Neural cell (in vitro differentiated cells): ENCODE measurements around the gene CENPN. TPM values are rescaled to one million over a fixed set of nuclear protein-coding genes. Genes with fewer than 3 reads are reported as not detected.

Experiments
- H2AFZ ChIP-seq: fragments of 200-600, 300-800 bp; sonication (generic), shearing (Covaris generic); 2 replicates; pipeline ENCODE4 v1.6.0; 2014; ENCODE audit warnings: low read depth, mild to moderate bottlenecking, antibody characterized with exemption, low read length, moderate library complexity
- H3F3A ChIP-seq: fragments of 200-600 bp; shearing (Covaris generic); 2 replicates; pipeline ENCODE4 v1.6.1; 2016; ENCODE audit warnings: mild to moderate bottlenecking, moderate library complexity, mixed read lengths, antibody characterized with exemption, low read length; ENCODE audit not compliant: insufficient read depth, poor library complexity, severe bottlenecking
- H3K27ac ChIP-seq: fragments of 200-600, 300-800 bp; sonication (generic), shearing (Covaris generic); 2 replicates; pipeline ENCODE4 v1.5.1; 2014; ENCODE audit warnings: mild to moderate bottlenecking, low read length, moderate library complexity
- H3K27me3 ChIP-seq: fragments of 300-800, 200-600 bp; sonication (generic), shearing (Covaris generic); 2 replicates; pipeline ENCODE4 v1.6.0; 2014; ENCODE audit warnings: mild to moderate bottlenecking, low read depth, low read length, moderate library complexity; ENCODE audit not compliant: insufficient read depth
- H3K36me3 ChIP-seq: fragments of 300-800, 200-600 bp; sonication (generic), shearing (Covaris generic); 2 replicates; pipeline ENCODE4 v1.5.1; 2014; ENCODE audit warnings: mild to moderate bottlenecking, antibody characterized with exemption, low read length, moderate library complexity; ENCODE audit not compliant: insufficient read depth
- H3K4me2 ChIP-seq: fragments of 300-800, 200-600 bp; sonication (generic), shearing (Covaris generic); 2 replicates; pipeline ENCODE4 v1.6.0; 2014; ENCODE audit warnings: mild to moderate bottlenecking, low read length
- H3K4me3 ChIP-seq: fragments of 300-800, 200-600 bp; sonication (generic), shearing (Covaris generic); 2 replicates; pipeline ENCODE4 v1.5.1; 2014; ENCODE audit warnings: mild to moderate bottlenecking, low read length, moderate library complexity
- H3K79me2 ChIP-seq: fragments of 200-600 bp; shearing (Covaris generic); replicated peaks from 2 replicates; pipeline ENCODE4 v1.6.0; 2014; ENCODE audit warnings: mild to moderate bottlenecking, low read length, moderate library complexity; ENCODE audit not compliant: insufficient read depth
- H3K9ac ChIP-seq: fragments of 300-800, 200-600 bp; sonication (generic), shearing (Covaris generic); 2 replicates; pipeline ENCODE4 v1.6.1; 2016; ENCODE audit warnings: mild to moderate bottlenecking, low read length, mixed read lengths
- H3K9me2 ChIP-seq: fragments of 200-600 bp; shearing (Covaris generic); 2 replicates; pipeline ENCODE4 v1.6.1; 2016; ENCODE audit warnings: mild to moderate bottlenecking, low read length, mixed read lengths; ENCODE audit not compliant: insufficient read depth
- H3K9me3 ChIP-seq: fragments of 200-600, 300-800 bp; sonication (generic), shearing (Covaris generic); 2 replicates; pipeline ENCODE4 v1.6.1; 2016; ENCODE audit warnings: mild to moderate bottlenecking, mixed run types, low read length, moderate library complexity, mixed read lengths
- H4K20me1 ChIP-seq: fragments of 200-600 bp; shearing (Covaris generic); 2 replicates; pipeline ENCODE4 v1.6.1; 2016; ENCODE audit warnings: mild to moderate bottlenecking, mixed run types; ENCODE audit not compliant: insufficient read depth
- EP300 ChIP-seq: fragments of 450-650 bp; conservative IDR thresholded peaks from 2 replicates; pipeline ENCODE4 v1.6.1; 2014; ENCODE audit warnings: antibody characterized with exemption, mild to moderate bottlenecking, moderate library complexity; ENCODE audit not compliant: poor library complexity, severe bottlenecking
- EZH2 ChIP-seq: fragments of 200-600, 300-800 bp; shearing (Covaris generic), sonication (generic); IDR thresholded peaks from 2 replicates; pipeline ENCODE4 v1.6.1; 2014; ENCODE audit warnings: antibody characterized with exemption, low read length, borderline replicate concordance, mild to moderate bottlenecking; ENCODE audit not compliant: insufficient read depth, poor library complexity, severe bottlenecking
- MXI1 ChIP-seq: fragments of 450-650 bp; conservative IDR thresholded peaks from 2 replicates; pipeline ENCODE4 v1.6.1; 2014; ENCODE audit warnings: antibody characterized with exemption, mild to moderate bottlenecking; ENCODE audit not compliant: poor library complexity, severe bottlenecking
- RAD21 ChIP-seq: fragments of 450-650 bp; conservative IDR thresholded peaks from 2 replicates; pipeline ENCODE4 v1.6.1; 2014; ENCODE audit warnings: antibody characterized with exemption, mild to moderate bottlenecking, moderate library complexity
- REST ChIP-seq: IDR thresholded peaks from 2 replicates; pipeline ENCODE4 v1.6.1; 2012; ENCODE audit warnings: borderline replicate concordance
- SMC3 ChIP-seq: fragments of 450-650 bp; conservative IDR thresholded peaks from 2 replicates; pipeline ENCODE4 v1.6.1; 2014; ENCODE audit warnings: antibody characterized with exemption, mild to moderate bottlenecking, moderate library complexity; ENCODE audit not compliant: poor library complexity
- TAF1 ChIP-seq: IDR thresholded peaks from 2 replicates; pipeline ENCODE4 v1.6.1; 2012; ENCODE audit warnings: low read depth
- polyA plus RNA-seq: library from polyadenylated mRNA; depleted of rRNA; stranded (reverse); fragments of >200 nt; gene quantifications from 2 replicates; pipeline ENCODE4 v1.2.3, GENCODE V29; 2014
- TF ChIP-seq, protein P1 (sequence below): fragments of 450-650 bp; IDR thresholded peaks from 2 replicates; pipeline ENCODE4 v1.5.1; 2014; ENCODE audit warnings: antibody characterized with exemption, mild to moderate bottlenecking, moderate library complexity; ENCODE audit not compliant: poor library complexity, severe bottlenecking

The CENPN gene
- polyA plus RNA-seq, 1 donor from 2014 or later, result 1.9 TPM

DNA sequence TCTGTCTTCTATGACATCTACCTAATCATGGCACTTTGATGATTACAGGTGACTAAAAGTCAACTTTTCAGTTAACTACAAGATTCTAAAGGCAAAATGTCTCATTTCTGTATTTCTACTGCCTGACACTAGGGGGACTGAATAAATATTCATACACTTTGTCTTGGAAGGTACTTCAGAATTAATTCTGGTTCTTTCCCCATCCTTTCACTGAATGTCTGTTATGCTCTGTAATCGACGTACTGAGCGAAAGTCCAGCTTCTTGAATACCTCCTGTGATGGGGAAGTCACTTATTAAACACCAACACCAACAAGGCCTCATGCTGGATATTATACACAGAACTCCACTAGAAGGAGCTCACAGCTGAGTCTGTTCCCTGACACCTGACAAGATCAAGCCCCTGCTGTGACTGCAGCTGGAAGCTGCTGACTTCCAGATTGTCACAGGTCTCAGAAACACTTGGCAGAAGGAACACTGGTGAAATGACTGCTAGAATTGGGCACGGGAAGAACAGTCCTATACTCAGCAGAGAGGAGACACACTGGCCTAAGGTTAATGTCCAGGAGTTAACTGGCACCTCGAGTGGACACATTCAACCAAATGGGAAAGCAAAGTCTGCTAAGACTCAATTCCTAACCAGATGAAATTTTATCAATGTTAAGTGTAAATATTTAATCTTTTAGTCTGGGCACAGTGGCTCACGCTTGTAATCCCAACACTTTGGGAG, 32.2 kb upstream of the CENPN start:
- peak; percentile 33 for TF ChIP-seq RAD21
- TF ChIP-seq, protein P1, sequence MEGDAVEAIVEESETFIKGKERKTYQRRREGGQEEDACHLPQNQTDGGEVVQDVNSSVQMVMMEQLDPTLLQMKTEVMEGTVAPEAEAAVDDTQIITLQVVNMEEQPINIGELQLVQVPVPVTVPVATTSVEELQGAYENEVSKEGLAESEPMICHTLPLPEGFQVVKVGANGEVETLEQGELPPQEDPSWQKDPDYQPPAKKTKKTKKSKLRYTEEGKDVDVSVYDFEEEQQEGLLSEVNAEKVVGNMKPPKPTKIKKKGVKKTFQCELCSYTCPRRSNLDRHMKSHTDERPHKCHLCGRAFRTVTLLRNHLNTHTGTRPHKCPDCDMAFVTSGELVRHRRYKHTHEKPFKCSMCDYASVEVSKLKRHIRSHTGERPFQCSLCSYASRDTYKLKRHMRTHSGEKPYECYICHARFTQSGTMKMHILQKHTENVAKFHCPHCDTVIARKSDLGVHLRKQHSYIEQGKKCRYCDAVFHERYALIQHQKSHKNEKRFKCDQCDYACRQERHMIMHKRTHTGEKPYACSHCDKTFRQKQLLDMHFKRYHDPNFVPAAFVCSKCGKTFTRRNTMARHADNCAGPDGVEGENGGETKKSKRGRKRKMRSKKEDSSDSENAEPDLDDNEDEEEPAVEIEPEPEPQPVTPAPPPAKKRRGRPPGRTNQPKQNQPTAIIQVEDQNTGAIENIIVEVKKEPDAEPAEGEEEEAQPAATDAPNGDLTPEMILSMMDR, result peak; percentile 84
- TF ChIP-seq REST, result no peak
- peak; percentile 50 for TF ChIP-seq SMC3
- H3K4me2 ChIP-seq, result no peak overlapping the region
- H3K27ac ChIP-seq, result no peak overlapping the region
- no peak overlapping the region for H3K9ac ChIP-seq
- no peaks in the 10 kb centered on the region for H3K9me3 ChIP-seq
- H3K36me3 ChIP-seq, result no peaks in the 10 kb centered on the region
- H3K27me3 ChIP-seq, result no peaks in the 10 kb centered on the region
- no peak overlapping the region for H2AFZ ChIP-seq
- no peaks in the 10 kb centered on the region for H3K9me2 ChIP-seq
- H4K20me1 ChIP-seq, result no peaks in the 10 kb centered on the region
- H3K4me3 ChIP-seq, result no peak overlapping the region
- no peaks in the 10 kb centered on the region for H3F3A ChIP-seq
- H3K79me2 ChIP-seq, result no peaks in the 10 kb centered on the region

- Histone ChIP-seq H2AFZ (no peak overlapping the region), H3K9ac (no peak overlapping the region), H3F3A (no peaks in the 10 kb centered on the region), H3K9me2 (no peaks in the 10 kb centered on the region), H3K27me3 (no peaks in the 10 kb centered on the region), H3K27ac (no peak overlapping the region), H3K4me3 (no peak overlapping the region), H3K4me2 (no peak overlapping the region), H3K9me3 (no peaks in the 10 kb centered on the region), H4K20me1 (no peaks in the 10 kb centered on the region), H3K36me3 (no peaks in the 10 kb centered on the region), H3K79me2 (no peaks in the 10 kb centered on the region)
- TF ChIP-seq MXI1, result no peak
- TF ChIP-seq TAF1, result no peak
- no peak for TF ChIP-seq EP300
- TF ChIP-seq EZH2, result no peak
- TF ChIP-seq, protein P1, result no peak
- TF ChIP-seq REST, result no peak
Measured at GRCh38 chr16:80976946-80977345, 30.1 kb upstream of the CENPN start.
